A673 (cell line): Measurements from ENCODE around the gene TSEN2.

Experiments
- CTCF ChIP-seq: fragments of 300-800, 200-600 bp; sonication (generic); conservative IDR thresholded peaks from 2 replicates; pipeline ENCODE4 v1.5.1; 2017; ENCODE audit warnings: low read depth, mild to moderate bottlenecking, antibody characterized with exemption, low read length, moderate library complexity, mixed read lengths
- EZH2 ChIP-seq: fragments of 200-600 bp; sonication (generic); IDR thresholded peaks from 2 replicates; pipeline ENCODE4 v1.6.1; 2017; ENCODE audit warnings: borderline replicate concordance, low read depth, mild to moderate bottlenecking, mixed read lengths, antibody characterized with exemption, low read length; ENCODE audit not compliant: poor library complexity, severe bottlenecking

- TF ChIP-seq CTCF (no peak), EZH2 (no peak)
These were observed 20.6 kb upstream of the TSEN2 start for GRCh38 chr3:12463686-12464085.
